Astrocyte (in vitro differentiated cells and primary cell): ENCODE measurements around the gene RBM19.

Experiments
- CTCF ChIP-seq: IDR thresholded peaks from 2 replicates; pipeline ENCODE4 v1.5.1; 2011; ENCODE audit warnings: low read depth, mild to moderate bottlenecking, inconsistent platforms, low read length, moderate library complexity; ENCODE audit not compliant: insufficient read depth
- EZH2 ChIP-seq: IDR thresholded peaks from 2 replicates; pipeline ENCODE4 v1.6.1; 2012; ENCODE audit warnings: mild to moderate bottlenecking, low read length, inconsistent platforms; ENCODE audit not compliant: insufficient read depth

GRCh38 chr12:113845900-113846674 lies 120.0 kb downstream of the RBM19 start:
- TF ChIP-seq EZH2, result no peak
- no peak for TF ChIP-seq CTCF
